ENCODE measurements around the gene HDAC9.

Gene HDAC9

DNA sequence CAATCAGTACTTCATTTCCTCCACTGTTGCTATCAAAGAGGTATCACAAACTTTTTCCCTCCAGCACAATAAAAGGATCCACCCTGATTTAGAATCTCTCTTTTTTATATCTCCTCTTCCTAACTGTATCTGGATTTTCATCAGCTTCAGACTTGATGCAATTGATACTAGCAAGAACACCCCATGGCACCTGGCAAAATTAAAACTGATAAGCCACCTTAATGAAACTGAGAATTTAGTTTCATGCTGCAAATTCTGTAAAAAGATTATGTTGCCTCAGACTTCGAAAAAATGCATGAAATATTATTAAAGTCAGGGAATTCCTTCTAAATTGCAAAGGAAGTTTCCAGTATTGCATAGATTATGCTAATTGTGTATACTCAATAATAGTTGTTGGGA lies 277.0 kb downstream of the HDAC9 start:
- Histone ChIP-seq H3K4me1 (ENCODE audit: control insufficient read depth in 1 of 2, insufficient read depth in 1 of 2, low read depth in 1 of 2, low read length in 1 of 2) (no peaks in the 10 kb centered on the region), H3K27me3 (no peaks in the 10 kb centered on the region), H3K9me3 (no peaks in the 10 kb centered on the region), H3K4me3 (ENCODE audit: low read depth in 1 of 2, low read length in 1 of 2) (no peak overlapping the region), H3K36me3 (no peaks in the 10 kb centered on the region), H3K27ac (no peak overlapping the region)
- TF ChIP-seq, protein P1, sequence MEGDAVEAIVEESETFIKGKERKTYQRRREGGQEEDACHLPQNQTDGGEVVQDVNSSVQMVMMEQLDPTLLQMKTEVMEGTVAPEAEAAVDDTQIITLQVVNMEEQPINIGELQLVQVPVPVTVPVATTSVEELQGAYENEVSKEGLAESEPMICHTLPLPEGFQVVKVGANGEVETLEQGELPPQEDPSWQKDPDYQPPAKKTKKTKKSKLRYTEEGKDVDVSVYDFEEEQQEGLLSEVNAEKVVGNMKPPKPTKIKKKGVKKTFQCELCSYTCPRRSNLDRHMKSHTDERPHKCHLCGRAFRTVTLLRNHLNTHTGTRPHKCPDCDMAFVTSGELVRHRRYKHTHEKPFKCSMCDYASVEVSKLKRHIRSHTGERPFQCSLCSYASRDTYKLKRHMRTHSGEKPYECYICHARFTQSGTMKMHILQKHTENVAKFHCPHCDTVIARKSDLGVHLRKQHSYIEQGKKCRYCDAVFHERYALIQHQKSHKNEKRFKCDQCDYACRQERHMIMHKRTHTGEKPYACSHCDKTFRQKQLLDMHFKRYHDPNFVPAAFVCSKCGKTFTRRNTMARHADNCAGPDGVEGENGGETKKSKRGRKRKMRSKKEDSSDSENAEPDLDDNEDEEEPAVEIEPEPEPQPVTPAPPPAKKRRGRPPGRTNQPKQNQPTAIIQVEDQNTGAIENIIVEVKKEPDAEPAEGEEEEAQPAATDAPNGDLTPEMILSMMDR (IDR thresholded peaks at IDR 0.05), result no peak

DNA sequence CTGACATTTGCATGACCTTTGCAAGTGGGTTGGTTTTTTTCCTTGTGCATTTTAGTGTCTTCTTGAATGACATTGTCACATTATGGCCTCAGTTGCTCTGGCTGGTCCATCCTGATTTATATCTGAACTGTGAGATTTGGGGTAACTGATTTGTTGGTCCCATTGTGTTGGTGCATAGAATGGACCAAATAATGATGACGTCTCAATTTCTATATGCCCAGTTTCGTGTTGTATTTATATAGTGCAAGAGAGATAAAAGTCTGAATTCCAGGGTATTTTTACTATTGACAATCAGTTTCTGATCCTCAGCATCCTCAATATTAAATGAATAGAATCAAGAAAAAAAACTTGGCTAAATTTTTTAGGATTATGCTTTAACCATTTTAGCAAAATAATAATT lies 281.8 kb downstream of the HDAC9 start:
- TF ChIP-seq, protein P1 (IDR thresholded peaks at IDR 0.05), result no peak
- H3K9me3 ChIP-seq, result no peaks in the 10 kb centered on the region
- H3K27me3 ChIP-seq, result no peaks in the 10 kb centered on the region
- H3K4me1 ChIP-seq (ENCODE audit: control insufficient read depth in 1 of 2, insufficient read depth in 1 of 2, low read depth in 1 of 2, low read length in 1 of 2), result no peaks in the 10 kb centered on the region
- H3K36me3 ChIP-seq, result no peaks in the 10 kb centered on the region
- H3K27ac ChIP-seq, result no peak overlapping the region
- no peak overlapping the region for H3K4me3 ChIP-seq (ENCODE audit: low read depth in 1 of 2, low read length in 1 of 2)

DNA sequence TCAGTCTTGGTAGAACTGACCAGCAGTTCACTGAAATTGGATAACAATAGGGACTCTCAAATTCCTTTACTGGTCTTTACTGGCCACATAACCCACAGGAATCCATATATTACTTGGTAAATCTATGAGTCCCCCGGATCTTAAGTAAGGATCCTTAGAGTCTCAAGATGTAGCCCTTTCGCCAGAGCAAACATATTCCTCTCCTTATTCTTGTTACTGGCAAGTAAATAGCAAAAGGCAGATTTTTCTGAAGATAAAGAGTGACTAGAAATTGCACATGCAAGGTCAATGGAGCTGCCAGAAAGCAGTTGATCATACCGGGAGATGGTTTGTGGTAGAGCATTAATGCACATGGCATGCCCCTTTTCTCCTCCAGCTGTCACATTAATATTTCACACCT lies 283.0 kb downstream of the HDAC9 start:
- Histone ChIP-seq H3K36me3 (no peaks in the 10 kb centered on the region), H3K27ac (no peak overlapping the region), H3K4me1 (ENCODE audit: control insufficient read depth in 1 of 2, insufficient read depth in 1 of 2, low read depth in 1 of 2, low read length in 1 of 2) (no peaks in the 10 kb centered on the region), H3K9me3 (no peaks in the 10 kb centered on the region), H3K27me3 (no peaks in the 10 kb centered on the region), H3K4me3 (ENCODE audit: low read depth in 1 of 2, low read length in 1 of 2) (no peak overlapping the region)
- TF ChIP-seq, protein P1 (IDR thresholded peaks at IDR 0.05), result no peak

DNA sequence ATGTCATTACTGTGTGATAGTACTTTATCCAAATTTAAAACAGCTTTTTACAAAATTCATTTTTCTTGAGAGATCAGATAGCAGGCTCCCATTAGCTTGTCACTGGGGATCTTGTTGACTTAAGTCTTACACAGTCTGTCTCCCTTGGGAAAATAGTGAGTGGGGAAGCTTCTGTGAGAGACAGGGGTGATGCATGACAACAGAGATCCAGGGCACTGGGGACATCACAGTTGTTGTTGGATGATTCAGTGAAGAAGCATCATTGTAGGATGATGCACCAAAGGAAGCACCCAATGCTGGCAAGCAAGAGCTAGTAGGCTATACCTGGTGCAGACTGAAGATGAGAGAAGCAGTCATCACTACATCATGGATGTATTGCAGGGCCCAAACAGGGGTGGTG lies 284.7 kb downstream of the HDAC9 start:
- H3K27me3 ChIP-seq, result no peaks in the 10 kb centered on the region
- no peak overlapping the region for H3K4me3 ChIP-seq (ENCODE audit: low read depth in 1 of 2, low read length in 1 of 2)
- H3K36me3 ChIP-seq, result no peaks in the 10 kb centered on the region
- no peaks in the 10 kb centered on the region for H3K4me1 ChIP-seq (ENCODE audit: control insufficient read depth in 1 of 2, insufficient read depth in 1 of 2, low read depth in 1 of 2, low read length in 1 of 2)
- TF ChIP-seq, protein P1 (IDR thresholded peaks at IDR 0.05), result no peak
- no peaks in the 10 kb centered on the region for H3K9me3 ChIP-seq
- no peak overlapping the region for H3K27ac ChIP-seq

DNA sequence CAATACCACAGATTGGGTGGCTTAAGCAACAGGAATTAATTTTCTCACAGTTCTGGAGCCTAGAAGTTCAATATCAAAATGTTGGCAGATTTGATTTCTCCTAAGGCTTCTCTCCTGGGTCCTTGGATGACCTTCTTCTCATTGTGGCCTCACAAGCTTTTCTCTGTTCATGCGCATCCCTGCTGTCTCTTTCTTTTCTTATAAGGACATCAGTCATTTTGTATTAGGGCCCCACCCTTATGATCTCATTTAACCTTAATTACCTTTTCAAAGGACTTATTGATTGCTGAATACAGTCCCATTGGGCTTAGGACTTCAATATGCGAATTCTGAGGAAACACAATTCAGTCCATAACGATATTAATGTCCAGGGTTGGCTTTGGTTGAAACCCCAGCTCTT lies 285.4 kb downstream of the HDAC9 start:
- Histone ChIP-seq H3K27ac (no peak overlapping the region), H3K36me3 (no peaks in the 10 kb centered on the region), H3K9me3 (no peaks in the 10 kb centered on the region), H3K4me3 (ENCODE audit: low read depth in 1 of 2, low read length in 1 of 2) (no peak overlapping the region), H3K27me3 (no peaks in the 10 kb centered on the region), H3K4me1 (ENCODE audit: control insufficient read depth in 1 of 2, insufficient read depth in 1 of 2, low read depth in 1 of 2, low read length in 1 of 2) (no peaks in the 10 kb centered on the region)
- TF ChIP-seq, protein P1 (IDR thresholded peaks at IDR 0.05), result no peak

DNA sequence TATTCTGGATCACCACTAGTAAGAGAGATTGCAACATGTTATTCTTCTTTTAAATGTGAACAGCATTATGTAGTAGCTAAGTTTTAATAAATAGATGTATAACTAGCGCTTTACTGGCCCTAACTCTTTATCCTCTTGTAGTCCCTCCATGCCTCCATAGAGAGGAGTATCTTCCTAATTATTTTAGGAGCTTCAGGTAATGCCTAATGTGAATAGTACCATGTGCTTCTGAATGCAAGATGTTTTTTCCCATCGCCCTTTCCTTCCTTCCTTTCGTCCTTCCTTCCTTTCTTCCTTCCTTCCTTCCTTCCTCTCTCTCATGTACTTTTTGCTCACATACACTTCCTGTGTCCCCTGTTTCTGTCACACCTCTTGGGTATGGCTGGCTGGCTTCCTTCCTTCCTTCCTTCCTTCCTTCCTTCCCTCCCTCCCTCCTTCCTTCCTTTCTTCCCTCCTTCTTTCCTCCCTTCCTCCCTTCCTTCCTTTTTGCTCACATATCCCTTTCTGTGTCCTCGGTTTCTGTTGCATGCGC lies 290.7 kb downstream of the HDAC9 start:
- no peak overlapping the region for H3K27ac ChIP-seq

More for the DNA sequence above, 290.7 kb downstream of the HDAC9 start:
- Histone ChIP-seq H3K27me3 (no peaks in the 10 kb centered on the region), H3K4me1 (ENCODE audit: control insufficient read depth in 1 of 2, insufficient read depth in 1 of 2, low read depth in 1 of 2, low read length in 1 of 2) (no peaks in the 10 kb centered on the region), H3K9me3 (peaks cover 4% of the 10 kb centered on the region), H3K4me3 (ENCODE audit: low read depth in 1 of 2, low read length in 1 of 2) (no peak overlapping the region), H3K36me3 (no peaks in the 10 kb centered on the region)
- TF ChIP-seq, protein P1 (IDR thresholded peaks at IDR 0.05), result no peak
